GM21529 (cell line): Measurements from ENCODE around the gene JAKMIP1.

ENCODE experiments used
- ATAC-seq: cut with Tn5 transposase; IDR thresholded peaks from one replicate; pipeline ENCODE4 v1.9.1; 2021; ENCODE audit not compliant: unreplicated experiment

Gene JAKMIP1

DNA sequence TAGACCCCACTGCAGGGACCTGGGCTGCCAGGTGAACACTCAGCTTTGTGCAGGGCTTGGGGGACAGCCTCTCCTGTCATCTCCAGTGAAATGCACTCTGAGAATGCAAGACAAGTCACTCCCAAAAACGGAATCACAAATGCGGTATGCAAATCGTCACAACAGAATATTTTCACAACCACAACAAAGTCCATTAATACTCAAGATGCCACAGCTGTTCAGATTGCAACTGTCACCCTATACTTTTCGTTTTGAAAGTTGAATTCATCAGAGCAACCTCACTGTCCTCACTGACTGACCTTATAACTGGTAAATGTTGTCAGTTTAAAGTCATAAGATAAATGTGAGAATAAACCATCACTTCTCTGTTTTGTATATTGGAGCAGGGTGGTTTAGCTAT lies 16.6 kb downstream of the JAKMIP1 start:
- peak; percentile 41 for ATAC-seq

- no peak for ATAC-seq
Observed at GRCh38 chr4:6182376-6183280, 17.7 kb downstream of the JAKMIP1 start.

GRCh38 chr4:6180841-6181631 lies 19.3 kb downstream of the JAKMIP1 start:
- ATAC-seq: peak; percentile 82

GRCh38 chr4:6179362-6179761 lies 21.0 kb downstream of the JAKMIP1 start:
- no peak for ATAC-seq

GRCh38 chr4:6178757-6179156 lies 21.6 kb downstream of the JAKMIP1 start:
- ATAC-seq: no peak

- no peak for ATAC-seq
Observed at GRCh38 chr4:6177587-6178197, 22.7 kb downstream of the JAKMIP1 start.

DNA sequence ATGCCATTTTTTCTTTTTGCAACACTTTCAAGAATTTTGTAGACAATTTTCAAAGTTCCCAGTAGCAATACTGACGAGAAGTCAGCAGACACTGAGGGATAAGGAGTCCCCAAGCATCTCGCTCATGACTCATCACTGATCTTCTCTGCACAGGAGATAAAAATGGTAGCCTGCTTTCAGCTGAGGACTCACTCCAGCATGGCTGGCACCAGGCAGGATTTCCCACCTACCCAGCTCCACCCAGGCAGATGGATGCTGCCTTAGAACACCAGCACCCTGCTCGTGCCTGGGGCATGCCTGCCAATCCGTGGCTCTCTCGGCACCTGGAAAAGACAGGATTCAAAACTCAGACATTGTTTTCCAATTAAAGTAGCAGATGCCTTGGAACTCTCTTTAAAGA lies 24.9 kb downstream of the JAKMIP1 start:
- no peak for ATAC-seq

DNA sequence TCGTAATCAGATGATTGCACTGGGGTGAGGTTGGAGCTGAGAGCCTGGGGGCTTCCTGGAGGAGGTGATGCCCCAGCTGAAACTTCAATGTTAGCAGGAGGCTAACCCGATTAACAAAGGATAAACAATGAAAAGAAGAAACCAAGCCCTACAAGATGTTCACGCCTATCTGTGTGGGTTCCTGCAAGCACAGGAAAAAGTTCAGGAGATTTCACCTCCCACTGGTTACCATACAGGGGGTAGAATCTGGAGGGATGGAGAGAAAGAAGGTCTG lies 27.5 kb downstream of the JAKMIP1 start:
- no peak for ATAC-seq

DNA sequence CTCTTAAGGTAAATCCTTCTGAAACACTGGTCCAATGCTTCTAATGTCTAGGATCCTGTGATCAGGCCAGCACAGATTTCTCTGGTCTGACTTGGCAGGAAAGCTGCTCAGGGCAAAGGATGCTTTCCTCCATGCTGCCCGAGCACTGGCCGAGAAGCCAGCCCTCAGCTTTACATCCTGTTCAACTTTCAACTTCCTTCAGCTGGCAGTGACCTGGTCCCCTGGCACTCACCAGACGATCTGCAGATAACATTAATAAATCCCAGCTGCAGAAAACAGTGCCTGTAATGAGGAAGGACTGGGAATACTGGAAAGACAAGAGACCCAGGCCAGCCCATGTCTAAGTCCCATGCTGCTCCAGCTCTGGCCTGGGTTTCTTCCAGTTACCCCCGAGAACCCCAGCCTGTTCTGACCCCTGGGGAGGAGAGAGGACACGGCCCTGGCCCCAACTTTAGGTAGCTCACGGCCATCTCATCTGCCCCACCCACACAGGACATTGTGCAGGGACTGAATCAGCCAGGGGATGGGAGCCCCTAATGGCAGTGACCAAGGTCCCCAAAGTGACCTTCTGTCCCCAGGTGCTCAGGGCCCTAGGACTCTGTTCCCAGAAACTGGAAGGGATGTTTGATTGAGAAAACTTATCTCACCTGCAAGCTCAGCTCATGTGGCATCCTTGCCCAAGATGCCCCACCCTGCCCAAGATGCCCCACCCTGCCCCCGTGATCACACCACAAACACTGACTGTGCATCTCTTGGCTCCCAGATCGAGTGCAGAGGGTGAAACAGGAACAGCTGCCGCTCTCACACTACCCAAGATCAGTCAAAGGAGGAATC lies 28.0 kb downstream of the JAKMIP1 start:
- no peak for ATAC-seq

DNA sequence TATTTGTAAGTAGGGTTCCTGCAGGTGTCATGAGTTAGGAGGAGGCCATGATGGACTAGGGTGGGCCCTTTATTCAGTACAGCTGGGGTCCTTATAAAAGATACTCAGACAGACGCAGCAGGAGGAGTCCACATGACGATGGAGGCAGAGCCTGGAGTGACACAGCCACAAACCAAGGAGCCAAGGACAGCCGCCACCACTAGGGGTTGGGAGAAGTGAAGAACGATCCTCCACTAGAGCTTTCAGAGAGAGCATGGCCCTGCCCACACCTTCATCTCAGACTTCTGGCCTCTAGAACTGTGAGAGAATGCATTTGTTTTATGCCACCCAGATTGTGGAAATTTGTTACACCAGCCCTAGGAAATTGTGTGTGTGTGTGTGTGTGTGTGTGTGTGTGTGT lies 31.1 kb downstream of the JAKMIP1 start:
- no peak for ATAC-seq

DNA sequence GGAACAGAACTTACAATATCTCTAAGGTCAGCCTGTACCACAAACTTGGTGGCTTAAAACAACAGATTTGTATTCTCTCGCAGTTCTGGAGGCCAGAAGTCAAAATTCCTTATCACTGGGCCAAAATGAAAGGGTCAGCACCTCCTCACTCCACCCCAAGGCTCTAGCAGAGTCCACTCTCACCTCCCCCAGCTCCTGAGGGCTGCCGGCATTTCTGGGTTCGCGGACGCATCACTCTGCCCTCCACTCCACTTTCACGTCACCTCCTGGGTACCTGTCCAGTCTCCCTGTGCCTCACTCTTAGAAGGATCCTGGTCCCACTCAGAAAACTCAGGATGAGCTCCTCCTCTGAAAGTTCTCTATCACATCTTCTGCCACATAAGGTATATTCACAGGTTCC lies 34.6 kb downstream of the JAKMIP1 start:
- ATAC-seq: no peak

DNA sequence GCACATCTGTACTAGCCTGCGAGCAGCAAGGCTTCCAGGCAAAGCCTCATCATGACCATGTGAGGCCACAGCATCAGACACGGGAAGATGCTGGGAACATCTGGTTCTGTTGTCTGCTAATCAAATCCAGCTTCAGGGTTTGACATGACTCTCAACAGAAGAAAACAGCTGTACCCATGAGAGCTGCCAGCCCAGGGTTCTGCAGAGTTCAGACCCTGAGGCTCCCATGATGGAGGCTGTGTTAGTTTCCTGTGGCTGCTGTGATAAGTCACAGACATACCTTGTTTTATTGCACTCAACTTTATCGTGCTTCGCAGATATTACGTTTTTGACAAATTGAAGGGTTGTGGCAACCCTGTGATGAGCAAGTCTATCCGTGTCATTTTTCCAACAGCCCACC lies 37.5 kb downstream of the JAKMIP1 start:
- ATAC-seq: no peak

DNA sequence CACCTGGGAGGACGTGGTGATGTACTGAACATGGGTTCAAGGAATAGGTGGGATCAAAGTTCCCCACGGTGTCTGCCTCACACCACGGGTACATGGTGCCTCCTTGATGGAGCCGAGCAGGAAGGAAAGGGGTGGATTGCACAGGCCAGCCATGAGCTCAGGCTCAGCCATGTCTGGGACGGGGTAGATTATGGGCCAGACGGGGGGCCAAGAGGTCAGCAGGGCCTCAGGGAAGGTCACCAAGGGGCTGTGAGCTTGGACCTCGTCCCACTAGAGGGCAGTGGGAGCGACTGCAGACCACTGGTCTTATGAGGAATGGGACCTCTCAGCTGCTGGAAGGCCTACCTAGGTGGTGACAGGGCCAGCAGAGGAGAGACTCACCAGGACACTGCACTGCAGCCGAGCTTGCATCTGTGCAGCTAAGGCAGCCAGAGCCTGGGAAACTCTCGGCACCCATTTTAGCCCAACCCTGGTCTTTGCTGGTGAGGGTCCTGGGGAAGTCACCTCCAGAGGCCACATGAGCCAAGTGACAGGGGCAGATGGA lies 38.4 kb downstream of the JAKMIP1 start:
- ATAC-seq: no peak

GRCh38 chr4:6160536-6160935 lies 39.8 kb downstream of the JAKMIP1 start:
- ATAC-seq: no peak

GRCh38 chr4:6157926-6158325 lies 42.4 kb downstream of the JAKMIP1 start:
- ATAC-seq: no peak

DNA sequence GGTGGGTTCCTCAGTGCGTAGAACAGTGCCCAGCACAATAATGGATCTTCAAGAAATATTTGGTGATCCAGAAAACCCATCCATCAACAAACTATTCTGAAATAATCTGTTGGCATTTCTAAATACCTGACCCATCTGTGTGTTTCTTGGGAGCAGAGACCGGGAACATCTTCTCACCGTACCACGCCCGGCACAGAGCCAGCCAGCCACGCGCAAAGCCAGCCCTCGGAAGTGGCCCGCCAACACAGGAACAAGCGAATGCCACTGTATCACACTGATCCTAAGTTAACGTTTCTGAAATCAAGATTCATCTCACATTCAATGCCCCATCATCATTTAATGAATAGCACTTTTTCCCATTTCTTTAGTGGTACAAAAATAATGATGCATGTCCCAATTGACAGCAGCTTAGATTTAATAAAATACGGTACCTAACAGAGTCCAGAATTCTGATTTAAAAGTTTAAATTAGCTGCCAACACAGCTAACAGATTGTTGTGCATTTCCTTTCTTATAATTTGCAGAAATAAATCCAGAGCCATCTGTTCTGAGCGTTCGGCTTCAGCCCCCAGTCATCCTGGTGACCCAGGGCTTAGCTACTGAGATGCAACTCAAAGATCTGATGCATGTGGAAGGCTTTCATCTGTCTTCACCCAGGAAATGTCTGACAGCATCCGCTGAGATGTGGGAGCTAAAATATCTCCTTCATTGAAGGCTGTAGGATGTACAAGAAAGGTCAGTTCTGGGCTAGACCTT lies 44.2 kb downstream of the JAKMIP1 start:
- no peak for ATAC-seq

DNA sequence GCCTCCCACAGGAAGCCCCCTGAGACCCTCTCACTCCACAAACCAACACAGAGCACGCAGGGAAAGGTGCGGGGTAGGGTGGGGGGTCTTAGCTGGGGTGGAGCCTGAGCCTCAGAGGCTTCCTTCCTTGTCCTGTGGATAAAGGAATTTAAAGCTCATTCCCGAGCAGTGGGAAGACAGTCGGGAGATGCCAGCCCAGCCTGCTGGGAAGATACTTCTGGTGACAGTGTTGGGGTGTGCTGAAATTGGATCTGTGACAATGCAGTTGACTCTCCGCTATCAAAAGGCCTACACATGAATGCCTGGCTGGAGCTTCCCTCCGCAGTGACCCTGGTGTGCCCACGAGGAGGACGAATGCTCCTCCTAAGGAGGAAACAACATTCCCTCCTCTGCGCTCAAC lies 45.5 kb downstream of the JAKMIP1 start:
- ATAC-seq: no peak

DNA sequence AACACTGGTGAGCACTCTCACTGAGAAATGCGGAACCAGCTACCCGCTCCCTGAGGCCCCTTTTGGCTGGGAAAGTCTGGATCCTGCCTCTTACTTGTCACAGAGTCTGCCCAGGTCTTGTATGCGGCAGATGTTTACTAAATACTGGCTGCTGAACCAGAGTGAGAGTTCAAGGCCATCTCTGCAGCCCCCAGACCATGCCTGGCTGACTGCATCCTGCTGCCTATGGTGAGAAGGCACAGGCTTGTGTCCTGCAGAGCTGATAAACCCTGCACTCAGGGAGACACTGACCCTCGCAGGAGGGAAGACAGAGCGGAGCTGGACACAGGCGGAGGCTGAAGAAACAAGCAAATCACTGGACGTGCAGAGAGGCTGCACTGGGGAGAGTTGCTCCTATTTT lies 46.5 kb downstream of the JAKMIP1 start:
- ATAC-seq: no peak

DNA sequence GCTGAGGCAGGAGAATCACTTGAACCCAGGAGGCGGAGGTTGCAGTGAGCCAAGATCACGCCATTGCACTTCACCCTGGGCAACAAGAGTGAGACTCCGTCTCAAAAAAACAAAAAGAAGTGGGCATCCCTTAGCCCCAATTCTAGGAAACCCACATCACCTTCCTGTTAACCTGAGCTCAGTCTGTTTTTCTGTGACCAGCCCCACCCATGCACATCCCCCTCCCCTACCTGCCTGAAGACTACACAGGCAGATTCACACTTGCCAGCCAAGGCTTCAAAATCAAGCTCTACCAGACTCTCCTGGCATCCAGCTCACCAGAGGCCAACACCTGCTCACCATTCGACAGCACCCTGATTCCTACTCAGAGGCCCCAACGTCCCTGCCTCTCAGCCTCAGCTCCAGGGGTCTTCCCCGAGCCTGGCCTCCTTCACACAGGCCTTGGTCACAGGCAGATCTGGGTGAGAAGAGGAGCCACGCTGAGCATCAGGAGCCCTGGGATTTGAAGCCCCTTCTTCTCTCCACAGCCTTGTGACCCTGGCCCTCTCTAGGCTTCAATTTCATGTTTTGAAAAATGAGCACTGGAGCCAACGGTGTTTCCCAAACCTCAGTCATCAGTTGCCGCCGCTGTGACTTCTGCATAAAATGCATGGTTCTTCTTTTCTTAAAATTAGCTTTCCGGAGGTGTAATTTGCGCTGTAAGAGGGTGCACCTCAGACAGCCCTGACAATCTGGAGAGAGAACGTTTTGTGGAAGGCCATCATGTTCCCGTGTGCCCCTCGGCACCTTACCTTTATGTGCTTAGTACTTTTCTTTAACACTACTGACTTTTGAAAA lies 47.3 kb downstream of the JAKMIP1 start:
- no peak for ATAC-seq
